Fibroblast of upper back skin (primary cell): ENCODE measurements around the gene DOLPP1.
A peak's percentile ranks its signal among the peaks of the same experiment; 100 is the strongest.
"Not testable (repeated sequence)": the region's sequence is repeated elsewhere in the genome, so short reads cannot be mapped to it uniquely, and the experiment has no call there.

Experiments
- DNase-seq: peaks from one replicate; pipeline ENCODE4 v3.0.0-alpha.2; 2013

The DOLPP1 gene, protein sequence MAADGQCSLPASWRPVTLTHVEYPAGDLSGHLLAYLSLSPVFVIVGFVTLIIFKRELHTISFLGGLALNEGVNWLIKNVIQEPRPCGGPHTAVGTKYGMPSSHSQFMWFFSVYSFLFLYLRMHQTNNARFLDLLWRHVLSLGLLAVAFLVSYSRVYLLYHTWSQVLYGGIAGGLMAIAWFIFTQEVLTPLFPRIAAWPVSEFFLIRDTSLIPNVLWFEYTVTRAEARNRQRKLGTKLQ

DNA sequence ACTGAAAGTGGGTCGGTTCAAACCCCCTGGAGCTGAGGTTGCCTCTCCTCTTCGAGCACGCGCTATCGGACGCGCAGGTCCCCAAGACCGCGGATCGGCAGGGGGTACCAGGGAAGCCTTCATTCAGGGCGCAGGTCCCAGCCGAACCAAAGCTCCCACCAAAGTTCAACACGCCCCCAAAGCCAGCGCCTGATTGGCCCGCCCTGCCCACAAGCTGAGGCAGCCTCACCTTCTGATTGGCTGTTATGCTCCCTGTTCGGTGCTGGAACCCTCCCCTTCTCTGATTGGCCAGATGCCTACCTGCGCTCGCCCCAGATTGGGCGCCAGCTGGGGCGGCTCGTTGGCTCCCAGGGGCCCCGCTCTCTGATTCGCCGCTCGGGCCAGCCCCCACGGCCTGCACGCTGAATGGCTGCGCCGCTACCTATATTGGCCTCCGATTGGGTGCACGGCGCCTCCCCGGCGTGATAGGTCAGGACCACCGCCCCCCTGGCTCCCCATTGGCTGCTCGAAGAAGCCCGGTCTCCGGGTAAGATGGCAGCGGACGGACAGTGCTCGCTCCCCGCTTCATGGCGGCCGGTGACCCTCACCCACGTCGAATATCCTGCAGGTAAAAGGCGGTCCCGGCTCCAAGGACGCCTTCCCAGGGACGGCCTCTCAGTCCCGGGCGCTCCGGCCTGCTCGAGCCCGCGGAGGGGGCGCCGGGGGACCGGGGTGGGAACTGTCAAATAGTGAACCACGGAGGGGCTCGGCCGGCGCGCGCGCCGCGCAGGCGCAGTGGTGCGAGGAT, at the start of gene DOLPP1:
Gene DOLPP1, plus strand, starts transcription at position 511 of the 787 bp plus-strand sequence. Its CDS starts 21 bp downstream, at position 532.
- DNase-seq: peak; percentile 100

DNA sequence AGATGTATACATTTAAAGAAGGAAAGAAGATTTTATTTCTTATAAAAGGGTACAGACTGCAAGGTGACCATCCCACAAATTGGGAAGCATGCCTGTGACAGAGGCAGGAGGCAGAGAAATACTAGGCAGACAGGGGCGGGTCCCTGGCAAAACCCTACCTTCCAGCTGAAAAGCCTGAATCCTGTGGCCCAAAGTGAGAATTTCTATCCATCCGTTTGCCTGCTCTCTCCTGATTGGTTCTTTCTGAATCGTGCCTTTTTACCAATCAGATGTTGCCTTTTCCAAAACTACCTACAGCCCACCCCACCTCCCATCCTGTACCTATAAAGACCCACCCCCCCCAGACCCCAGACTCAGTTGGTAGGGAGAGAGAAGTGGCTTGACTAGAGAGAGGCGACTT, 49.4 kb upstream of the DOLPP1 start:
- no peak for DNase-seq

DNA sequence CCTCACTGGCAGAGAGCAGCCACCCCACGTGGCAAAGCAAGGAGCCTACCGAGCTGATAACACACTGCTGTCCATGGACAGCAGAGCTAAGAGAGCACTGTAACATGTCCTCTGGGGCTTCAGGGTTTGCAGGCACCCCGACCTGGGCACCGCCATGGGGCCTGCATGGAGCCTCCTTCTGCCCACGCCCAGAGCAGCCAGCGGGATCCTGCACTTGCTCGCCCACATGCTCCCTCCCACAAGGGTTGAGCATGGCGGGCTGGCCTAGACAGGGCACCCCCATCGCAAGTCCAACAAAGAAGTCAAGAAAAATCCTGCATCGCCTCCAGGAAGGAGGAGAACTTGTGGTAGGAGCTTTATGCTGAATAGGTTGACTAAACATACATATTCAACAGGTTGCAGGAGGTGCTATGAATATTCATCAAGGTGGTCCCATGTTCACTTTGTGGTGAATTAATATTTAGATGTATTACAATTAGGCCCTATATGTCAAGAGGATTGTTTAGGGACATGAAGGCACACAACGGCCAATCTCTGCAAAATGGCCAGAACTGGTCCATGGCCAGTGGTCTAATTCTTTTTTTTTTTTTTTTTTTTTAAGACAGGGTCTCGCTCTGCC, 48.3 kb upstream of the DOLPP1 start:
- no peak for DNase-seq

DNA sequence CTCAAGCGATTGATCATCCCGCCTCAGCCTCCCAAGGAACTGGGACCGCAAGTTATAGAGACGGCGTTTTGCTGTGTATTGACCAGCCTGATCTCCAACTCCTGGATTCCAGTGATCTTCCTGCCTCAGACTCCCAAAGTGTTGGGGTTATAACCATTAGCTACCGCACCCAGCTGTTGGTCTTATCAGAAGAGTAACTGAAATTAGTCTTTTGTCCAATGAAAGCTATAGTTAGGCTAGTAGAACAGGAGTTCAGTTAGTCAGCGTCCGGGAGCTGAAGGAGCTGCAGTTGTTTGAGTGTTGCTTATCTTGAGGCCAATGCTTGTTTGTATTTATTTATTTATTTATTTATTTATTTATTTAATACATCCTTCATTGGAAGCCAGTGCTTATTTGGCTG, 47.7 kb upstream of the DOLPP1 start:
- no peak for DNase-seq

DNA sequence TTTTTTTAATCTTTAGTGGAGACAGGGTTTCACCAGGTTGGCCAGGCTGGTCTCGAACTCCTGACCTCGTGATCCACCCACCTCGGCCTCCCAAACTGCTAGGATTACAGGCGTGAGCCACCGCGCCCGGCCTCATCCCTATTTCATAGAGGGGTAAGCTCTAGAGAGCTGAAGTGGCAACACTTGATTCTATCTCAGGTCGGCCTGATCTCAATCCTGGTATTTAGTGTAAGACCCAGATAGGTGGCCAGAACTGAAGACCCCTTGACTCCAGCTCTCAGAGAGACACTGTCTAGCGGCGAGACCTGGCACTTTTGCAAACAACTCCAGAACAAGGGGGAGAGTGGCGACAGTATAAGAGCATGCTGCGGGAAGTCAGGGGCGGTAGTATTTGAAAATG, 45.1 kb upstream of the DOLPP1 start:
- DNase-seq: not testable (repeated sequence)

DNA sequence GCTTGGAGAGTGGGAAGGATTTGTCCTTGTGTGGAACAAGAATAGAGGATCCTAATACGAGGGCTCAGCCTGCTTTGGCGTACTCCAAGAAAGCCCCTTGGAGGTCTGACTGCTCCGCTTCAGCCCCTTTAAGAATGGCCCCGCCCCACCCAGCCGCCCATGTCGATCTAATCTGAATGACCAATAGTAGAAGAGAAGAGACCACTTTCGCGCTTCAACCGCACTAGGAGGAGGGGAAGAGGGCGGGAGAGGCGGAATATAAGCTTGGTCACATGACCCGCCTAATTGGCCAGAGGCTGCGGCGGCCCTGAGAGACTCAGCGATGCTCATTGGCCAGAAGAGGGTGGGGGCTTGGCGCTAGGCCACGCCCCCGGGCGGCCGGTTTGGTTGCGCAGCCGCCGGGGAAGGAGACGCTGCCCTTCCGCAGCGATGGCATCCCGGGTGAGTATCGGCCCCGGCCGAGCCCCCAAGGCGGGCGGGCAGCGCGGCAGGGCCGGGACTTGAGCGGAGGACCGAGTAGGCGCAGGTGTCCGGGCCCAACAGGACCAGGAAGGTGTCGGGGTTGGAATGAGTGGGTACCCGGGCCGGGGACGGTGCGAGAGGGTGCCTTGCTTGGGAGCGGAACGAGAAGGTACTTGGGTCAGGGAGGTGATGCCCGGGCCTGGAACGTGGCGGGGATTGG, 44.5 kb upstream of the DOLPP1 start, which contains the start of gene MIGA2:
Gene MIGA2, plus strand, starts transcription at position 386 of the 682 bp plus-strand sequence. CDS start 3,969 bp downstream, outside the sequence.
- DNase-seq: peak; percentile 99

DNA sequence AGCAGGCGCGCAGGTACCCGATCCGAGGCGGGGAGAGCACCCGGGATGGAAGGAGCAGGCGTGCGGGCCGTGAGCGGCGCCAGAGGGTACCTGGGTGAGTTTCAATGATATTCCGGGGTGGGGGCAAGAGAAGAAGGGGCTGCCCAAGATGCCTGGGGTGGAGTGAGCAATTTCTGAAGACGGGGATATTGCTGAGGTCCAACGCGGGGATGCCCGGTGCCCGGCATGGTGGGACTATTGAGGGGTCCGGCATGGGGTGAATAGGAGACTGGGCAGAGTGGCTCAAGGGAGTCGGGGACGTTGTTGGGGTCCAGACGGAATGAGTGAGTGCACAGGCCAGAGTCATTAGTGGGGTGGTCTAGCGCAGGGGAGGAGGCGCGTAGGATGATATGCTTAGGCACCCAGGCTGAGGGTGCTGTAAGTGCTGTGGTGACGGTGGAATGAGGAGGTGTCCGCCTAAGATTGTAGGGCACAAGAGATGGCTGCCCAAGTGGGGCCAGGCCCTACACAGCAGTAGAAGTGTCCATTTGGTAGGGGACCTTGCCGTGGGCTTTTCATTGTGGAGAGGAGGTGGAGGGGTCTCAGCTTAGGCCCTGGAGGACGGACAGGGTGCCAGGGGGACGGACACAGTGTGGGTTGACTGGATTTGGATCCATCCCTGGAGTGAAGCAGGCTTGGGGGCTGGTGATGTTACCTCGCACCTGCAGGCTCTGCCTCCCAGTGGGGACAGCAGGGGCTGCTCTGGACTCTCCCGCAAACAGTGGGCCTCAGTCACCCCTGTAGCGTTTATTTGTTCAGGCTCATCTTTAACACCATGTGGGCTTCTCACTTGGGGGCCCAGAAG, 43.8 kb upstream of the DOLPP1 start:
- no peak for DNase-seq

DNA sequence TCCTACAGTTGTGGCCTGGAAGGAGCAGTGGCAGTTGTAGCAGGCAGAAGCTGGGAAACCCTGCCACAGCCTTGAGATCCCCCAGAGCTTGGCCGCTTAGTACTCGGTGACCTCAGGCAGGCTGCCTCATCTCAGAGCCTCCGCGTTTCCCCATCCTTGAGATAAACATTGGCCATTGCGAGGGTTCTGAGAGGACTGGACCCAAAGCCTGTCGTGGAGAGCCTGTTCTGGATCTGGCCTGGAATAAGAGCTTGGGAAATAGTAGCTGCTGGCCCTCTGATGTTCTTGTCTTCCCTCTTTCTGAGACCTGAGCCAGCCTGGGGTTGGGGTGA, 43.2 kb upstream of the DOLPP1 start:
- no peak for DNase-seq

DNA sequence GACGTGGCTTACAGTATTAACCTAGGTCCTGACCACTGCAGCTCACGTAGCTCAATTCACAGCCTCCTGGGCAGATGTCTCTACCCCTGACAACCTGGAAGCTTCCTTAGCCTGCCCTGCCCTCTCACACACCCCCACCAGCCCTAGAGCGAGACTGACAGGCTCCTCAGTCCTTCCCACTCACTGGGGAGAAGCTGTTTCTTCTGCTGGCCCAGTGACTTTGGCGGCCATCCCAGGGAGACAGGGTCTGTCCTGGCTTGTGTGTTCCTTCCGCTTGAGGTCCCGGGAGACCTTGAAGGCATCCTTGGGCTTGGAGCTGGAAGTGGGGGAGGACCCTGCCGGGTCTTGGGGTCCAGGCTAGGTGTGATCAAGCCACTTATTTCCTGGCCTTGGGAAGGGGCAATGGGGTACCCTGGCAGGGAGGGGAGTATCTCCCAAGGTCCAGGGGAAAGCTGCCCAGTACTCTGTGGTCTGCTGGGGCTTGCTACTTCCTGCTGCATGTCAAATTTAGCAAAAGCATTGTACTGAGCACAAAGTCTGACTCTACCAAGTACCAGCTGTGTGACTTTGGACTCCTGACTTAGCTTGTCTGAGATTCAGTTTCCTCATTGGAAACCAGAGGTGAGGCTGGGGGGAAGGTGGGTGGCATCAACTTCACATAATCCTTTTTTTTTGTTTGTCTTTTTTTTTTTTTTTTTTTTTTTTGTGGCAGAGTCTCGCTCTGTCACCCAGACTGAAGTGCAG, 42.6 kb upstream of the DOLPP1 start:
- no peak for DNase-seq

DNA sequence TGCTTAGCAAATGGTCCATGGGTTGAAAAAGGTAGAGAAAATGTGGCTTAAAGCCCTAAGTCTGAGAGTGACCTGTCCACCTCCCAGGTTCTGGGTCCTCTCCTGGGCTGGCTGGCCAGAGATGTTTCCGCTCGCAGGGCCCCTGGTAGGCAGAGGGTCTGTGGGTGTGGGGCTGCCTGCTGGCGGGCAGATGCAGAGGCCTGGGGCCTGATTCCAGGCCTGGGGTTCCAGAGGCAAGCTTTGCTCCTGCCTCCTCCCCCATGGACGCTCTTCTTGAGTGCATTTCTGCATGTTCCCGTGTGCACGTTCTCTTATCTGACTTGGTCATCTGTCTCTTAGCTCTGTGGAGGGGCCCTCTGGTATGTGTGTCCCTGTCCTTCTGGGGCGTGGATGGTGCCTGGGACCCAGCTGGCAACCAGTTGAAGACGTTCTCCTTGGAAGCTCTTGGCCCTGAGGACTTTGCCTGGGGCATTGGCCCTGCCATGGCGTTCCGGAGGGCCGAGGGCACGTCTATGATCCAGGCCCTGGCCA, 40.7 kb upstream of the DOLPP1 start:
- DNase-seq: no peak

DNA sequence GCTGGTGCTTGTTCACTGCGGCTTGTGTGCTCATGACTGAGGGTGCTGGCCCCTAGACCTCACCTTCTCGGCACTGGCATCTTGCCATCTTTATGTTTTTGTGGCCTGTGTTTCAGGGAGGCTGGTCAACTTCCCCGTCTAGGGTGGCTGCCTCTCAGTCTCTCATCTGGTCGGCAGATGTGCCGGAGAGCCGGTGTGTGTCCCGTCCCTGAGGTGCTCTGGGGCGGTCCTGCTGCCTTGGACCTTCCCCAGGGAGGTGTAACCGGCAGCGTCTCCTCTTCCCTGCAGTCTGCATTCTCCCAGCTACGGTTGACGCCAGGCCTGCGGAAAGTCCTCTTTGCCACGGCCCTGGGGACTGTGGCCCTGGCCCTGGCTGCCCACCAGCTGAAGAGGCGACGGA, 38.9 kb upstream of the DOLPP1 start:
- no peak for DNase-seq

DNA sequence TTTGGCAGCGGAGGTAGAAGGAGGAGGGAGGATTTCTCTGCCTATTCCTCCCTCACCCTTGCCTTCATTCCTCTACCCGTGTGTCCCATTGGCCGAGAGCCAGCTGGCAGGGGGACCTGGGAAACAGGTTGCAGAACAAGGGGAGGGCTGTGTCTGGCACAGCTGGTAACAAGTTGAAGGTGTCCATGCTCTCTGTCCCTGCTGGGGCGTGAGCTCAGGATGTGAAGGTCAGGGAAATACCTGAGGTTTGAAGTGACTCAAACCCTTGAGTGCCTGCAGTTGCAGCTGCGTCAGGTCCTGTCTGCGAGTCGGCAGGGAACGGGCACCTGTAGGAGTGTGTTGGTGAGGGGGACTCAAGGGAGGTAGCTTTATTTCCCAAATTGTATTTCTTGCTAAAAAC, 28.3 kb upstream of the DOLPP1 start:
- DNase-seq: no peak

DNA sequence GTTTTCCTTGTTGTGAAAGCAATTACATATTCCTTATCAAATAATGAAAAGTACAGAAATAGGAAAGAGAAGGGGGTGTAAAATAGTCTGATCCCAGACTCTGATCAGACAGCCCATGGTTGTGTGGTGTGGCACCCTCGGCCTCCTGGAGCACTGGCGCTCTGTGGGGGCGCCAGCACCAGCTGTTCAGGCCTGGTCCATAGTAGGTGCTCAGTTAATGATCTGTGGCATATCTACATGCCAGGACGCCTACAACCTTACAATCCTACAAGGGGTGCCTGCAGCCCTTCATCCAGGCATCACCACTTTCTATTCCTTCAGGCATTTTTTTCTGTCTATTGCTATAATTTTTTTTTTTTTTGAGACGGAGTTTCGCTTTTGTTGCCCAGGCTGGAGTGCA, 27.9 kb upstream of the DOLPP1 start:
- DNase-seq: no peak

DNA sequence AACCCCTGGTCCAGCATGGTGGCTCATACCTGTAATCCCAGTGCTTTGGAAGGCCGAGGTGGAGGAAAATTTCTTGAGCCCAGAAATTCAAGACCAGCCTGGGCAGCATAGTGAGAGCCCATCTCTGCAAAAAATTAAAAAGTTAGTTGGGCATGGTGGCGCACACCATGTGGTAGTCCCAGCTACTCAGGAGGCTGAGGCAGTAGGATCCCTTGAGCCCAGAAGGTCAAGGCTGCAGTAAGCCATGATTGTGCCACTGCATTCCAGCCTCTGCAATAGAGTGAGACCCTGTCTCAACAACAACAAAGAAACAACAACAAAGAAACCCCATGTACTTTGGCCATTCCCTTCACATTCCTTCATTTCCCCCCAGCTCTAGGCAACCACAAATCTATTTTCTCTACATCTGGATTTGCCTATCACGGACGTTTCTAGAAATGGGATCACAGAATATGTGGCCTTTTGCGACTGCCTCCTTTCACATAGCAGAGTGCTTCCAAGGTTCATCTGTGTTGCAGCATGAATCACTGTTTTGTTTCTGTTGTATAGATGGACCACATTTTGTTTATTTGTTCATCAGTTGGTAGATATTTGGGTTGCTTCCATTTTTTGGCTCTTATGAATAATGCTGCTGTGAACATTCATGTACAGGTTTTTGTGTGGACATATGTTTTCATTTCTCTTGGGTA, 26.6 kb upstream of the DOLPP1 start:
- no peak for DNase-seq

DNA sequence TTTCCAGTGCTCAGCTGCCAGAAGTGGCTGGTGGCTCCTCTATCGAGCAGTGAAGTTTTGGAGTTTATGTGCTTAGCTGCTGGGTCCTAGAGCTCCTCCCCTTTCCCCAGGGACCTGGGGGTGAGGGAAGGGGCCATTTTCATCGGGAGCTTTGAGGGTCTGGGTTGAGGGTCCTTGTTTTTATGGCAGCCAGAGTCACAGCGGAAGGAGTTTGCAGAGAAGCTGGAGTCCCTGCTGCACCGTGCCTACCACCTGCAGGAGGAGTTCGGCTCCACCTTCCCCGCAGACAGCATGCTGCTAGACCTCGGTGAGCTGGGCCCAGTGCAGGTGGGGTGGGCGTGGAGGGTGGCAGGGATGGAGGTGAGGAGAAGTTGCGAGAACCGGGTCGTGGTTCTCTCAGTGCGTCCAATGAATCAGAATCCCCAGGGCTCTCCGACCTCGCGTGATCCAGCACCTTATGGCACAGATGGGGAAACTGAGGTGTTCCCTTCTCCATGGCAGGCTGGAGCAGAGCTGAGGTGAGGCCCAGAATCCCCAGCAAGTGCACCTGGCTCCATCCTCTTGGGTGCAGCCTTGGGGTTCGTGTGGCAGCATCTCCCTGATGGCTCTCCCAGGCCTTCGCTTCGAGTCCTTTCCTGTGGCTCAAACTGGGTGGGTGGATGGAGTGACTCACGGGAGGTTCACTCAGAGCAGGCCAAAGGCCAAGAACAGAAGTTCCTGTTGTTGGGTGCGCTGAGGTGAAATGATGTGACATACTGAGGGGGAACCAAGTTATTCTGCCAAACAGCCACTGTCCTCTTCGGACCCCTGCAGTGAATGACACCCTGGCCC, 21.7 kb upstream of the DOLPP1 start:
- no peak for DNase-seq

DNA sequence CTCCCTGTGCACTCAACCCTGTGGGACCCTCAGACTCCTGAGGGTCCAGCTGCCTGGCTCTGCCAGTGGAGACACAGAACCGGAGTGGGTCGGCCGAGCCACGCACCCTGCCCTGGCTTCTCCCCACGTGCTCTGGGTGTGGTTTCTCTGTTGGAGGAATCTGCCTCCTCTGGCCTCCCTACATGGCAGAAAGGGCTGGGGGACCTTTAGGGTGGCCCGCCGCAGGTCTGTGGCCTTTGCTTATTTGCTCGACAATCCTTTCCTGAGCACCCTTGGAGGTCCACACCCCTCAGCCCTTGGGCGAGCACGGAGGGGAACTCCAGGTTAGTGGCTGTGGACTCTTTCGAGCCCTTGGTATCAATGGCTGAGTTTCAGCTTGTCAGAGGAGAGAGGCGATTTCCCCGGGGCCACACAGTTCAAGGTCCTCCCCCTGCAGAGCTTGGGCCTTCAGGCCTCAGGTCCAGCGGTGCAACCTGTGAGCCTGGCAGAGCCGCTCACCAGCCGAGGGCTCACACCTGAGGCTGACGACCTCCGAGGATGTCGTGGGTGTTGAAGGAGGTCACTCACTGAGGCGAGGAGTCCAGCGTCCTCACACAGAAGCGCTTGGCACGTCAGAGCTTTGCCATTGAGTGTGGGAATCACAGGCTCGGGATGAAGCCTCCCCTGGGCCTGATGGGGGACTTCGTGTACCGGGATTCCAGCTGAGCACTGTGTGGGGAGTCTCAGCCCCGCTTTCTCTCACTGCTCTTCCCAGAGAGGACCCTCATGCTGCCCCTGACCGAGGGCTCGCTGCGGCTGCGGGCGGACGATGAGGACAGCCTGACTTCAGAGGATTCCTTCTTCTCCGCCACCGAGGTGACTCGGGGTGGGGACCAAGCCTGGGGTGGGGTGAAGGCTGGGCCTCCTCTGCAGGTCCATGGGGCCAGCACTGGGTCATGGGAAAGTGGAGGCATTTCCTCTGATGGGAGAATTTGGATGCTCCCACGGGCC, 20.8 kb upstream of the DOLPP1 start:
- no peak for DNase-seq

DNA sequence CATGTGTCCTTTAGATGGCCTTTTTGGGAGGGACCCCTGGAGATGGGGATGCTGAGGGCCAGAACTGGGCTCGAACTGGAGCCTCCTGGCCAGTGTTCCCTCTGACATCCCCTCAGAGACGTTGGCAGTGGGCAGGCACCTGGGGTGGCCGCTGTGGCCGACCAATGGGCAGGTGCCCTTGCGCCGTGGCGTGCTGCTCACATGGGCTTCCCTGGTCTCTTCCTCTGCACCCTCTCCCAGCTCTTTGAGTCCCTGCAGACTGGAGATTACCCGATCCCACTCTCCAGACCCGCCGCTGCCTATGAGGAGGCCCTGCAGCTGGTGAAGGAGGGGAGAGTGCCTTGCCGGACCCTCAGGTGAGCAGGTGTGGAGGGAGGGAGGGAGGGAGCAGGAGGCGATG, 19.9 kb upstream of the DOLPP1 start:
- DNase-seq: no peak

DNA sequence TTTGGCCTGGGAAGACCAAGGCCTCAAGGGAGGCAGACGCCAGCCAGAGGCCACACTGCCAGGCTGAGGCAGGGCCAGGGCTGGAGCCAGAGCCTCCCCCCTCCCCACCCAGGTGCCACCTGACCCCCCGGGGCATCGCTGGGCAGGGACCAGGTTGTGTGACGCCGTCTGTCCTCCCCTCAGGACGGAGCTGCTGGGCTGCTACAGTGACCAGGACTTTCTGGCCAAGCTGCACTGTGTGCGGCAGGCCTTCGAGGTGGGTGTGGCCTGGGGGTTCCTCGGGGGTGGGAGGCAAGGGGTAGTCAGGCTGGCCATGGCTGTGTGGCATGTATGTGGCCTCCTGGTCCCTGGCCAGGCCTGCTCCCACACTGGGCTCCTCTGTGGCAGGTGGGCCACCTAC, 17.9 kb upstream of the DOLPP1 start:
- DNase-seq: no peak

DNA sequence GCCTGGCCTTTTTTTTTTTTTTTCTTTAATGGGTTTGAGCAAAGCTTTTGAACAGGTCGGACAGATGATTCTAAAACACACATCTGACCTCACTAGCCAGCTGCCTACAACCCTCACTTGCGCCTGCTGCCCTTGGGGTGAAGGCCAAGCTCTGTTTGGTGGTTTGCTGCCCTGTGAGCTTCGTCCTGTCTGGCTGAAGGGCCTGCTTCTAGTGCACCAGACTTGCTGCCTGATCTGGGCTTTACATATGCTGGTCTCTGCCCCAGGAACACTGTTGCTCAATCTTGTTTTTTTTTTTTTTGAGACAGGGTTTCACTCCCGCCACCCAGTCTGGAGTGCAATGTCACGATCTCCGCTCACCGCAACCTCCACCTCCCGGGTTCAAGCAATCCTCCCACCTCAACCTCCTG, 16.4 kb upstream of the DOLPP1 start:
- DNase-seq: no peak
